ENCODE measurements around the gene TAS1R1.

TAS1R1 gene

GRCh38 chr1:6581561-6582305, 26.6 kb downstream of the TAS1R1 start:
- TF ChIP-seq, protein P1, sequence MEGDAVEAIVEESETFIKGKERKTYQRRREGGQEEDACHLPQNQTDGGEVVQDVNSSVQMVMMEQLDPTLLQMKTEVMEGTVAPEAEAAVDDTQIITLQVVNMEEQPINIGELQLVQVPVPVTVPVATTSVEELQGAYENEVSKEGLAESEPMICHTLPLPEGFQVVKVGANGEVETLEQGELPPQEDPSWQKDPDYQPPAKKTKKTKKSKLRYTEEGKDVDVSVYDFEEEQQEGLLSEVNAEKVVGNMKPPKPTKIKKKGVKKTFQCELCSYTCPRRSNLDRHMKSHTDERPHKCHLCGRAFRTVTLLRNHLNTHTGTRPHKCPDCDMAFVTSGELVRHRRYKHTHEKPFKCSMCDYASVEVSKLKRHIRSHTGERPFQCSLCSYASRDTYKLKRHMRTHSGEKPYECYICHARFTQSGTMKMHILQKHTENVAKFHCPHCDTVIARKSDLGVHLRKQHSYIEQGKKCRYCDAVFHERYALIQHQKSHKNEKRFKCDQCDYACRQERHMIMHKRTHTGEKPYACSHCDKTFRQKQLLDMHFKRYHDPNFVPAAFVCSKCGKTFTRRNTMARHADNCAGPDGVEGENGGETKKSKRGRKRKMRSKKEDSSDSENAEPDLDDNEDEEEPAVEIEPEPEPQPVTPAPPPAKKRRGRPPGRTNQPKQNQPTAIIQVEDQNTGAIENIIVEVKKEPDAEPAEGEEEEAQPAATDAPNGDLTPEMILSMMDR (IDR thresholded peaks at IDR 0.05; ENCODE audit: control insufficient read depth, extremely low read depth, insufficient read depth): no peak
- no peak overlapping the region for H3K4me3 ChIP-seq (ENCODE audit: low read depth, low read length)
- DNase-seq (ENCODE audit: low read depth): no peak

- TF ChIP-seq, protein P1 (IDR thresholded peaks at IDR 0.05; ENCODE audit: control insufficient read depth, extremely low read depth, insufficient read depth): no peak
- no peak overlapping the region for H3K4me3 ChIP-seq (ENCODE audit: low read depth, low read length)
- DNase-seq (ENCODE audit: low read depth): no peak
Observed at GRCh38 chr1:6582370-6582769, 27.3 kb downstream of the TAS1R1 start.

DNA sequence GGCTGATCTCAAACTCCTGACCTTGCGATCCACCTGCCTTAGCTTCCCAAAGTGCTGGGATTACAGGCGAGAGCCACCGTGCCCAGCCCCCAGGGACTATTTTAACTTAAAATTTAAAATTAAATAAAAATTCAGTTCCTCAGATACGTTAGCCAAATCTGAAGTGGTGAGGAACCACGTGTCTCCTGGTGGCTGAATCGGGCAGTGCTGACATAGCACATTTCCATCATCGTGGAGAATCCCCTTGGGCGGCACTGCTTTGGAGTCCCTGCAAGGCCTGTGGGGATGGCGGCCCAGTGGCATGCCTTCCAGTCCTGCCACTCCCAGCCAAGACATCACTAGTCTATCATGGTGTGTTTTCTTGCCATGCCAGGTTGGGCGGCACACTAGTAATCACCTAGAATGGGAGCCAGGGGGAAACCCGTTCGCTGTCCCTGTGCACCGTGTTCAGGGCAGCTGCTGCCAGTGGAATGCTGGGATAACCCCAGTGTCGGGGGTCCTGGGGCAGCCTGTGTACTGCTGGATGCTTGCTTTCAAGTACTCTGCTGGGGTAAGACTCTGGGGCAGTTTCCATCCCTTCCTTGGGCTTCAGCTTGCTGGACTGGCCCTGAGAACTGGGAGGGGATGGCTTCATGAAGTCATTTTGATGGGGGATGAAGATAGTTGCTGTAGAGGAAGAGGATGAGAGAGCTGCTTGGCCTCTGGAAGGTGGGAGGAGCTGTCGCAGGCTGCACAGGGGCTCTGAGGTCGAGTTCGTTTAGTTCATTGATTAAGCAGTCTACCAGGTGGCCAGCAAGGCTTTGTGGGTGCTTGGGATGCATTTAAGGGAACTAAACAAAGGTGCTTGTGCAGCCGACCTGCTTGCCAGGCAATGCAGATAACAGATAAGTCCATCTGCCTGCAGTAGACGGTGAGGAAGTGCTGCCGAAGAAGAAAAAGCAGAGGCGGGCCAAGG, 29.3 kb downstream of the TAS1R1 start:
- no peak for DNase-seq (ENCODE audit: low read depth)
- TF ChIP-seq, protein P1 (IDR thresholded peaks at IDR 0.05; ENCODE audit: control insufficient read depth, extremely low read depth, insufficient read depth): no peak
- H3K4me3 ChIP-seq (ENCODE audit: low read depth, low read length): no peak overlapping the region

DNA sequence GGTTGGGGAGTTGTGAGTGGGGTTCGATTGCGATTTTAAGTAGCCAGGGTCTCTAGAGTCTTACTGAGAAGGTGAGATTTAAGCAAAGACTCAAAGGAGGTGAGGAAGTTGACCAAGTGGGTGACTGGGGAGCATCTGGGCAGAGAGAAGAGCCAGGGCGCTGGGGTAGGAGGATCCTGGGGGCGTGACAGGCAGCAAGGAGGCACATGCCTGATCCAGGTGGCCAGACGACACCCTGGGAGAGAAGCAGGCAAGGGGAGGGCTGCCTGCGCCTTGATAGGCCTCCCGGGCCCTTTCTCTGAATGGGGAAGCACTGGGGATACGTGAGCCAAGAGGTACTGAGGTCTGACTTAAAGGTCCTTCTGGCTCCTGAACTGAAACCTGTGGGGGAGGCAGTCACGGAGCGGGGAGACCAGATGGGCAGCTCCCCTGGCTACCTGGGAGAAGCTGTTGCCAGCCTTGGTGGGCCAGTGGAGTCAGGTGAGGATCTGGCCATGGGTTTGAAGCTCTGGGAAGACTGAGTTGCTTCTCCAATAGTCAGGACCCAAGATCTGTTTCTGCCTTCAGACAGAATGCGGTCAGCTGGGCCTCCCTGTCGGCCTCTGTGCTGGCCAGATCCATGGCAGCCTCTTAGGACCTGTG, 30.1 kb downstream of the TAS1R1 start:
- TF ChIP-seq, protein P1 (IDR thresholded peaks at IDR 0.05; ENCODE audit: control insufficient read depth, extremely low read depth, insufficient read depth): no peak
- H3K4me3 ChIP-seq (ENCODE audit: low read depth, low read length): no peak overlapping the region
- DNase-seq (ENCODE audit: low read depth): no peak

- TF ChIP-seq, protein P1 (IDR thresholded peaks at IDR 0.05; ENCODE audit: control insufficient read depth, extremely low read depth, insufficient read depth): no peak
- no peak for DNase-seq (ENCODE audit: low read depth)
- H3K4me3 ChIP-seq (ENCODE audit: low read depth, low read length): no peak overlapping the region
Observed at GRCh38 chr1:6585841-6586240, 30.7 kb downstream of the TAS1R1 start.

- TF ChIP-seq, protein P1 (IDR thresholded peaks at IDR 0.05; ENCODE audit: control insufficient read depth, extremely low read depth, insufficient read depth): no peak
- DNase-seq (ENCODE audit: low read depth): no peak
Observed at GRCh38 chr1:6586404-6586816, 31.3 kb downstream of the TAS1R1 start.

More at GRCh38 chr1:6586404-6586816, 31.3 kb downstream of the TAS1R1 start:
- H3K4me3 ChIP-seq (ENCODE audit: low read depth, low read length): no peak overlapping the region

Measured in LNCaP clone FGC (cell line).